GM19351 (cell line): ENCODE data around the gene PNPLA7.
"Not testable (repeated sequence)": the region's sequence is repeated elsewhere in the genome, so short reads cannot be mapped to it uniquely, and the experiment has no call there.

Experiments
- ATAC-seq: cut with Tn5 transposase; IDR thresholded peaks from one replicate; pipeline ENCODE4 v1.9.1; 2021; ENCODE audit warnings: mild to moderate bottlenecking, moderate library complexity; ENCODE audit not compliant: unreplicated experiment

Gene PNPLA7

DNA sequence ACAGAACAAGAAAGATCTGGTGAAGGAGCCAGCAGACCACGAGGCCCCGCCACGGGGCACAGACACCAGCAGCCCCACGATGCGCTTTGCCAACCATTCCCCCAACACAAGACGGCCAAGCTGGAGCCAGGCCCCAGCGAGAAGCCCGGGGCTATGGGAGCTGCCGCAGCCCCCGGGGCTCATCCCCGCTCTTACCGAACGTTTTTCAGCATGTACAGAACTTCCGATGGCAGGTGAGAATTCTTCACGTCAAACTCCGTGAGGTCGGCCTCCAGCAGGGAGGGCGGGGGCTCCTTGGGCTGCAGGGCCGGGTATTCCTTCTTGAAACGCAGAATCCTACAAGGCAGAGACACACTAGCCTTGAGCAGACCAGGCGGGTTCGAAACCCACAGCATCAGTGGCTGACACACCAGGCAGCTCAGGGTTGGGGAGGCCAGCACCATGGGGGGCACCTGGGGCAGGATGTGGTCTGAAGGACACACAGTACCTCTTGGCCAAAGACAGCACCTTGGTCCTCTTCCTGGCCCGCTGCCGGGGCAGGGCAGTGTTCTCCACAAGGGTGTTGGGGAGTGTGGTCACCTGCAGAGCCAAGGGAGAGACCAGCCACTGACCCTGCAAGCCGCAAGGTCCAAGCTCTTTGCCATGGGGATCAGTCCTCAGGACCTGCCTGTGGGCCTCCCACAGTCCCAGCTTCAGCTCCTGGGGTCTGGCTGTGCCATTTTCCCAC, 6.8 kb downstream of the PNPLA7 start:
- no peak for ATAC-seq

DNA sequence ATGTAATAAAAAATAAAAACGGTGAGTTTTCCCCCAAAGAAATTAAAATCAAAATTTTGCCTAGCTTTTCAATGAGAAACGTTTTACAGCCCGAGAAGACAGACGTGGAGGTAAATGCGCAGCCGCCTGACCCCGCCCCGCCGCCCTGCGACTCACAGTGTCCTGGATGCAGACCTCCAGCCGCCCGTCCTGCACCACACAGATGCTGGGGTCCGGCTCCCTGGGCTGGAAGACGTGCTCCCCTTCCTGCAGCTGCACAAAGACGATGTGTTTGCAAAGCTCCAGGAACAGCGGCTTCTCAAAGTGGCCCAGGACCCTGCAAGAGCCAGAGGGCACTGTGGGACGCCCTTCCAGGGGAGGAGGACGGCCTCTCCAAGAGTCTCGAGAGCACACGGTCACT, 7.7 kb downstream of the PNPLA7 start:
- ATAC-seq = no peak

GRCh38 chr9:137540536-137540935, 9.7 kb downstream of the PNPLA7 start:
- no peak for ATAC-seq

GRCh38 chr9:137538058-137538457, 12.1 kb downstream of the PNPLA7 start:
- no peak for ATAC-seq

GRCh38 chr9:137536594-137537131, 13.5 kb downstream of the PNPLA7 start:
- ATAC-seq = not testable (repeated sequence)

DNA sequence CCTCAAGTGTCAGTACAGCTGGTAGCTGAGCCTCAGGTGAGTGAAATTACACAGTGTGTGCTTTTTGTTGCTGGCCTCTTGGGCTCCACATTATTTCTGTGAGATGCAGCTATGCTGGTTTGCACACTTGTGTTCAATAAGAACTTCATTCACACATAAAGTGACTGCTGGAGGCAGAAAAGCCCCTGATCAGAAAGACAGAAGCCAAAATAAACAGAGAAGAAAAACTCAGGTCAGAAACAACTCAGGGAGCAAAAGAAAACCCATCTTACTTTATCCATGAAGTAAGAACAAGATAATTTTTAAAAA, 15.1 kb downstream of the PNPLA7 start:
- no peak for ATAC-seq

GRCh38 chr9:137534256-137535119, 15.7 kb downstream of the PNPLA7 start:
- no peak for ATAC-seq

- ATAC-seq = not testable (repeated sequence)
Observed at GRCh38 chr9:137532891-137533468, 17.2 kb downstream of the PNPLA7 start.

- ATAC-seq = no peak
Observed at GRCh38 chr9:137531099-137531765, 19.0 kb downstream of the PNPLA7 start.

DNA sequence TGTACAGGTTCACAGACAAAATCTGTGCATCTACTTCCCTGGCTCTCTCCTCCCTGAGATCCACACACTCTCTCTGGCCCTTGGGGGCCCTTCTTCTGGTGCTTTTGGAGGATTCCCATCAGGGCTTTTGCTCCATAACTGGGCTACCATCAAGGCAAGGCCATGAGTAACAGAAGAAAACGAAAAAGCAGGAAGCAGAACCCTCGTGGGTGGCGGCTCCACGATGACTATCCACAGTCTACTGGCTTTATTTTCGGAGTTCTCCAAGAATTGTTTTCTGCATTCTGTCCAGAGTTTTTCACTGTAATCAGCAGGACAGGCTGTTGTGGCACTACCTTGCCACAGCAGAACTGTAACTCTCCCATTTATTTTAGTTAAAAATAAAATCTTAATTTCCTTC, 19.9 kb downstream of the PNPLA7 start:
- ATAC-seq = no peak

DNA sequence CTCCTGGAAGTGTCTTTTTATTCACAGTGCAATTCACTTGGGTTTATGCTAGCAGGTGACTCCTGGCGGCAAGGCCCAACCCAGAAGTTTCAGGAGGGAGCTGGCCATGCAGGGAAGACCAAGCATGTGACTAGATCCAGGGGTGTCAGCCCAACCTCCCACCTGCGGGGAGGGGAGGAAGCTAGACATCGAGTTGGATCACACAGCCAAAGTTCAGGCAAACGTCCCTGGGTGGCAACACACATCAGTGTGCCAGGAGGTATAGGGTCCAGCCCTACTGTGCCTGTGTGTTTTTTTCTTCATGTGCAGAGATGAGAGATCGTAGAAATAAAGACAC, 25.3 kb downstream of the PNPLA7 start:
- no peak for ATAC-seq

GRCh38 chr9:137524161-137524980, 25.8 kb downstream of the PNPLA7 start:
- ATAC-seq = no peak

GRCh38 chr9:137522746-137523455, 27.3 kb downstream of the PNPLA7 start:
- ATAC-seq = no peak

DNA sequence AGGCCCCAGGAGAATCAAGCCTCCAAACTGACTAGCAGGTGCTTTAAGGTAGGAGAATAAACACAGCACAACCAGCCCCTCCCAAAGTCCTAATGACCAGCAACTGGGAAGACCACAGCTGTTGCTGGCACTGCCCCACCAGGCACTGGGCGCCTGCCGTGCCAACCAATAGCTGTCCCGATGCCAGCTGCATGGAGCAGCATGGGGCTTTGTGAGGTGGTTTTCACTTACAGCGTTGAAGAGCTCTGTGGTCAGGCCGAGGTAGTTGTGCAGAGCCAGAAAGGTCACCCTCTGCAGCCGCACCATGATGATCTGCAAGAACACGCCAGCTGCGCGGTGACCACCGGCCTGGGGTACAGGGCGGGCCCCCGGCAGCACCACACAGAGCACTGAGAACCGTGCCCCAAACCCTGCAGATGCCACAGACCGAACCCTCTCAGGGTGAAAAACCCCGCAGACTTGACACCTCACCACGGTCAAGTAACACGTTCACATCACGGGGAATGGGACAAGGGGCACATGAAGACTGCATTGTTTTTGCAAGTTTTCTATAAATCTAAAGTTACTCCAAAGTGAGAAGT, 28.7 kb downstream of the PNPLA7 start:
- no peak for ATAC-seq

GRCh38 chr9:137520614-137521404, 29.4 kb downstream of the PNPLA7 start:
- no peak for ATAC-seq

DNA sequence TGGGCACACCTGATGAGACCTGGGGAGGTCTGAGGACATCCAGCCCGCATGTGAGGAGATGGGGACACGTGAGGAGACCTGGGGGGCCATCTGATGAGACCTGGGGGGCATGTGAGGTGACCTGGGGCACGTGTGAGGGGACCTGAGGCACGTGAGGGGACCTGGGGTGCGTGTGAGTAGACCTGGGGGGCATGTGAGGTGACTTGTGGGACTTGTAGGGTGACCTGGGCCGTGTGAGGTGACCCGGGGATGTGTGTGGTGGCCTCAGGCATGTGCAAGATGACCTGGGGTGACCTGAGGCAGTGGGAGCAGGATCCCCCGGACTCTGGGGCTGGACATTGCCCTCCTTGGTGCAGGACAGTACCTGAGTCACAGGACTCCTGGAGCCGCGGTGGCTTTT, 30.6 kb downstream of the PNPLA7 start:
- no peak for ATAC-seq

- not testable (repeated sequence) for ATAC-seq
Observed at GRCh38 chr9:137518661-137519459, 31.3 kb downstream of the PNPLA7 start.
